NB4 (cell line): ENCODE data around the gene MAP3K21.

ENCODE experiments used
- MAX ChIP-seq: IDR thresholded peaks from 2 replicates; pipeline ENCODE4 v1.6.1; 2011; ENCODE audit warnings: low read depth, low read length
- POLR2A ChIP-seq: IDR thresholded peaks from 2 replicates; pipeline ENCODE4 v1.6.1; 2011; ENCODE audit warnings: mild to moderate bottlenecking; ENCODE audit not compliant: insufficient read length; ENCODE audit errors: extremely low read depth
- TF ChIP-seq, protein P1 (sequence below): IDR thresholded peaks from one replicate; pipeline ENCODE4 v1.5.1; 2012; ENCODE audit warnings: low read depth, low read length

DNA sequence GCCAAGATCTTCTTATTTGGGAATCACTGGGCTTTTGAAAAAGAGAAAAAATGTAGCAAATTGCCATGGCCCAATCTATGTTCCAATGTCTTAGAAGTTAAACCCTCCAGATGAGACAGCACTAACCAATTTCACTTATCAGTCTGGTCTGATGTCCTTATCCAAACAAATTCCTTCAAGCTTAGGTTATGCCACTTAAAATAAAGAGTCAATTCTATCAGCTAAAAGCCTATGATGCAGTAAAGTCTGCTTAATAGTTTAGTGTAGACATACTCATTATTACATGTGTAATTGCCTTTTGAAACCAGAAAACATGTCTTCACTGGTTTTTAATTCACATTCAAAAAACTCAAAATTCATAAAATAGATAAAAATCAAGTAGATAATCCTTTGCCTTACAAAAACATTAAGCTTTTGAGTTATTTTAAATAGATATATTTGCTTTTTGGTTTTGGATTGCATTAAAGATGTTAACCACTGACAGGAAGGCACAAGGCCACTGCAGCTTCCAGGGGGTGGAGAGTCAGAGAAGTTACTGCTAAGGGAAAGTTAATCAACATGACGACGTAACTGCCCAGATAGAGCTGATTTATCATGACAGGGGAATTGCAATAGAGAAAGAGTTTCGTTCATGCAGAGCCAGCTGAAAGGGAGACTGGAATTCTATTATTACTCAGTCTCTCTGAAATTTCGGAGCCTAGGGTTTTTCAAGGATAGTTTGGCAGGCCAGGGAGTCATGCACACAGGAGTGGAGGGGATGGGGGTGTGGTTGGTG, 106.1 kb downstream of the MAP3K21 start:
- TF ChIP-seq, protein P1, sequence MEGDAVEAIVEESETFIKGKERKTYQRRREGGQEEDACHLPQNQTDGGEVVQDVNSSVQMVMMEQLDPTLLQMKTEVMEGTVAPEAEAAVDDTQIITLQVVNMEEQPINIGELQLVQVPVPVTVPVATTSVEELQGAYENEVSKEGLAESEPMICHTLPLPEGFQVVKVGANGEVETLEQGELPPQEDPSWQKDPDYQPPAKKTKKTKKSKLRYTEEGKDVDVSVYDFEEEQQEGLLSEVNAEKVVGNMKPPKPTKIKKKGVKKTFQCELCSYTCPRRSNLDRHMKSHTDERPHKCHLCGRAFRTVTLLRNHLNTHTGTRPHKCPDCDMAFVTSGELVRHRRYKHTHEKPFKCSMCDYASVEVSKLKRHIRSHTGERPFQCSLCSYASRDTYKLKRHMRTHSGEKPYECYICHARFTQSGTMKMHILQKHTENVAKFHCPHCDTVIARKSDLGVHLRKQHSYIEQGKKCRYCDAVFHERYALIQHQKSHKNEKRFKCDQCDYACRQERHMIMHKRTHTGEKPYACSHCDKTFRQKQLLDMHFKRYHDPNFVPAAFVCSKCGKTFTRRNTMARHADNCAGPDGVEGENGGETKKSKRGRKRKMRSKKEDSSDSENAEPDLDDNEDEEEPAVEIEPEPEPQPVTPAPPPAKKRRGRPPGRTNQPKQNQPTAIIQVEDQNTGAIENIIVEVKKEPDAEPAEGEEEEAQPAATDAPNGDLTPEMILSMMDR = no peak
- TF ChIP-seq POLR2A (no peak), MAX (no peak)
